Femur (tissue), 1 donor: ENCODE data around the gene COX17.
"Not testable (repeated sequence)": the region's sequence is repeated elsewhere in the genome, so short reads cannot be mapped to it uniquely, and the experiment has no call there.

Experiments used
- DNase-seq: peaks from one replicate; pipeline ENCODE4 v3.0.0-alpha.2; 2017

COX17 gene

GRCh38 chr3:119676771-119677640, at the start of gene COX17:
Gene COX17, minus strand, starts transcription at chr3:119677406. Its CDS starts 96 bp downstream, at chr3:119677310.
- DNase-seq: peak; percentile 96

- no peak for DNase-seq
Observed at GRCh38 chr3:119726909-119727308, 49.7 kb upstream of the COX17 start.

GRCh38 chr3:119723022-119723421, 45.8 kb upstream of the COX17 start:
- no peak for DNase-seq

- DNase-seq: no peak
Observed at GRCh38 chr3:119717520-119717919, 40.3 kb upstream of the COX17 start.

GRCh38 chr3:119716998-119717397, 39.8 kb upstream of the COX17 start:
- no peak for DNase-seq

GRCh38 chr3:119715105-119715504, 37.9 kb upstream of the COX17 start:
- DNase-seq: no peak

- no peak for DNase-seq
Observed at GRCh38 chr3:119703820-119704531, 26.8 kb upstream of the COX17 start.

- peak; percentile 95 for DNase-seq
Observed at GRCh38 chr3:119702530-119703527, 25.6 kb upstream of the COX17 start, which contains the start of gene CFAP91. Gene CFAP91, plus strand, starts transcription at chr3:119703022. Its CDS starts 77 bp downstream, at chr3:119703099.

- no peak for DNase-seq
Observed at GRCh38 chr3:119700920-119701734, 23.9 kb upstream of the COX17 start.

GRCh38 chr3:119700269-119700919, 23.2 kb upstream of the COX17 start:
- no peak for DNase-seq

GRCh38 chr3:119697394-119697793, 20.2 kb upstream of the COX17 start:
- DNase-seq: no peak

GRCh38 chr3:119695480-119695879, 18.3 kb upstream of the COX17 start:
- DNase-seq: no peak

GRCh38 chr3:119690043-119690656, 12.9 kb upstream of the COX17 start:
- DNase-seq: no peak

- DNase-seq: no peak
Observed at GRCh38 chr3:119683421-119683820, 6.2 kb upstream of the COX17 start.

- no peak for DNase-seq
Observed at GRCh38 chr3:119681279-119681678, 4.1 kb upstream of the COX17 start.

GRCh38 chr3:119679874-119680273, 2.7 kb upstream of the COX17 start:
- DNase-seq: no peak

GRCh38 chr3:119678209-119678608, 1.0 kb upstream of the COX17 start:
- not testable (repeated sequence) for DNase-seq

GRCh38 chr3:119677641-119677934, 382 bp upstream of the COX17 start:
- no peak for DNase-seq

- no peak for DNase-seq
Observed at GRCh38 chr3:119676020-119676419, 1.2 kb downstream of the COX17 start.

GRCh38 chr3:119675188-119675874, 1.9 kb downstream of the COX17 start:
- no peak for DNase-seq
